Central memory CD4-positive, alpha-beta T cell (primary cell): ENCODE data around the gene KRTAP10-8.
"Not testable (repeated sequence)": the region's sequence is repeated elsewhere in the genome, so short reads cannot be mapped to it uniquely, and the experiment has no call there.

Experiments used
- DNase-seq: peaks from one replicate; pipeline ENCODE4 v3.0.0; 2022

The KRTAP10-8 gene

GRCh38 chr21:44579056-44579832, 32.6 kb upstream of the KRTAP10-8 start:
- no peak for DNase-seq

GRCh38 chr21:44579833-44580144, 32.1 kb upstream of the KRTAP10-8 start:
- no peak for DNase-seq

DNA sequence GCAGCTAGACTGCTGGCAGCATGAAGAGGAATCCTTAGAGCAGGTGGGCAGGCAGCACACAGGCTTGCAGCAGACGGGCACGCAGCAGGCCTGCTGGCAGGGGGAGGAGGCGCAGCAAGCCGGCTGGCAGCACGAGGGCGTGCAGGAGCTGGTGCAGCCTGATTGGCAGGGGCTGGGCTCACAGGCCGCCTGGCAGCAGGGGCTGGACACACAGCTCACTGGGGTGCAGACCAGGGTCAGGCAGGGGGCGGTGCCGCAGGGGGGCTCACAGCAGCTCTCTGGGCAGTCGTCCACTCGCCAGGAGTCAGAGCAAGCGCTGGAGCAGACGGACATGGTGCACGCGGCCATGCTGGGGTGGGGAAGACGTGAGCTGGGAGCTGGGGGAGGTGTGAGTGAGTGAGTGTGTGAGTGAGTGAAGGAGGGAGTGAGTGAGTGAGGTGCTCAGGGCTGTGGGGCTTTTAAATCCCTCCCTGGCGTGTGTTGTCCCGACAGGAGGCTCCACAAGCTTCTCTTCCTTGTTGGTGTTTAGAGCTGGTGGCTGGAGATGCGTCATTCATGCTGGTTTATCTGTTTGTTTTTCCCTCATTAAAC, 31.6 kb upstream of the KRTAP10-8 start, which contains the start of gene KRTAP10-5:
Gene KRTAP10-5, minus strand, starts transcription at position 374 of the 591 bp plus-strand sequence. Its CDS starts 26 bp downstream, at position 348.
- DNase-seq, result not testable (repeated sequence)

DNA sequence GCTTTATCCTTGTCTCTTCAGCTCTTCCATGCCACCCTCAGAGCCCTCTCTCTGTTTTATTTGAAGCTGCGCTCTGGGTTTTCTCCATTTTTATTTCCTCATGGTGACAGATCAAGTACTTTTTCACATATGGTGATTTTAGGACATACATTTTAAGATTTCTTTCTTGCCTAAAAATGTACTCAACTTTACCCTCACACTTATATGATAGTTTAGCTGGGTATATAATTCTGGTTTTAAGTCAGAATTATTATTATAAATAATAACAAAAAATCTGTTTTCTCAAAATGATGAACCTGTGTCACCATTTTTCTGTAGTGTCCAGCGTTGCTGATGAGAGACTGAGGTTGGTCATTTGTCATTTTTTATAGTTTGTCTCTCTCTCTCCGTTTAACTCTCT, 30.7 kb upstream of the KRTAP10-8 start:
- no peak for DNase-seq

DNA sequence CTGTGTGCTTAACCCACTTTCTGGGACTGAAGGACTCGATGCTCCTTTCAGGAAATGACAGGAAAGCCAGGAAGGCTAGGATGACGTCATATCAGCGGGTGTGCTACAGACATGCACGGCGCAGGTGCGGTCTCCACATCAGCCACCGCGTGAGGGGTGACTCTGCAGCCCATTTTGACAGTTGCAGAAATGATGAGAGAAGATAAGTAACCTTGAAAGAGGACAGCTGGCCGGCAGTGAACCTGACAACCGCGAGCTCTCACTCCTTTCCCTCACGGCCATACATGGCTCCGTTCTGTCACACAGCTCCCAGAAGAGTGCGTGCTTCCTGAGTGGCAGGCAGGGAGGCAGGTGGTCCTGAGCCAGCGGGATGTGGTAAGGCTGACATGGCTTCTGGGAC, 29.8 kb upstream of the KRTAP10-8 start:
- no peak for DNase-seq

DNA sequence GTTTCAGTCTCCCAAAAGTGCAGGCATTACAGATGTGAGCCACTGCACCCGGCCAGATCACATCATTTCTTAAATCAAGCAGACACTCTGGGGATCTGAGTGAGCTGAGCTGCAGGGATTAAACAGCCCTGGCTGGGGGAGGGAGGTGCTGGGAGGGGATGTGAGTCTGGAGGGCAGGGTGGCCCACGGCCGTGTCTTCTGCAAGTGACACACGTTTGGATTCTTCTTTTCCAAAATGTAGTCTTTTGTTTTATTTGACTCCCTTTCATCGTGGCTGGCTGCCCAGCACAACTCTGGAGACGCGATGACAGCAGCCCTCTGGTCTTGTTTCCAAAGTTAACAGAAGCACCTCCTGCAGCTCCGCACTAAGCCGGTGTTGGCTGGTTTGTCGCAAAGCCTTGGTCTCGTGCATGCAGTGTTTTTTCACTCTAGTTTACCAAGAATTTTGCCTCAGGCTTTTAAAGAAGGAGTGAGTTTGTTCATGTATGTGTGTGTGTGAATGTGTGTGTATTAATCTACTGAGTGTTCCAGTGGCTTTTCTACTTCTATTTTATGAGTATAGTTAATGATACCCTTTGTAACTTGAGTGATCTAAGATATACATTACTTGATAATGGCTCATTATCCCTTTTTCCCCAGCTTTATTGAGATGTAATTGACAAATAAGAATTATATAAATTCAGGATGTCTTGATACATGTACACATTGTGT, 28.6 kb upstream of the KRTAP10-8 start:
- no peak for DNase-seq

DNA sequence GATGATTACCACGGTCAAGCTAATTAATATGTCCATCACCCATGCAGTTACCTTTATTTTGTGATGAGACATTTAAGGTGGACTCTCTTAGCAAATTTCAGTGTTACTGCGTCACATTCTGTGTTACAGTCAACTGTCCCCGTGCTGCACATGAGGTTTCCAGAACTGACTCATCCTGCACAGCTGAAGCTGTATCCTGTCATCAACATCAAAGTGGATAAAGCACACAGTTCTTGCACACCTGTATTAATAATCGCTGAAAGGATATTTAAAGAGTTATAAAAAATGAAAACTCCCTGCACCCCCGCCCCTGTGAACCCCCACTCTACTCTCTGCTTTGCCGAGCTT, 28.1 kb upstream of the KRTAP10-8 start:
- DNase-seq, result peak; percentile 9

GRCh38 chr21:44585892-44586291, 26.0 kb upstream of the KRTAP10-8 start:
- DNase-seq, result no peak

GRCh38 chr21:44589094-44589493, 22.8 kb upstream of the KRTAP10-8 start:
- no peak for DNase-seq

DNA sequence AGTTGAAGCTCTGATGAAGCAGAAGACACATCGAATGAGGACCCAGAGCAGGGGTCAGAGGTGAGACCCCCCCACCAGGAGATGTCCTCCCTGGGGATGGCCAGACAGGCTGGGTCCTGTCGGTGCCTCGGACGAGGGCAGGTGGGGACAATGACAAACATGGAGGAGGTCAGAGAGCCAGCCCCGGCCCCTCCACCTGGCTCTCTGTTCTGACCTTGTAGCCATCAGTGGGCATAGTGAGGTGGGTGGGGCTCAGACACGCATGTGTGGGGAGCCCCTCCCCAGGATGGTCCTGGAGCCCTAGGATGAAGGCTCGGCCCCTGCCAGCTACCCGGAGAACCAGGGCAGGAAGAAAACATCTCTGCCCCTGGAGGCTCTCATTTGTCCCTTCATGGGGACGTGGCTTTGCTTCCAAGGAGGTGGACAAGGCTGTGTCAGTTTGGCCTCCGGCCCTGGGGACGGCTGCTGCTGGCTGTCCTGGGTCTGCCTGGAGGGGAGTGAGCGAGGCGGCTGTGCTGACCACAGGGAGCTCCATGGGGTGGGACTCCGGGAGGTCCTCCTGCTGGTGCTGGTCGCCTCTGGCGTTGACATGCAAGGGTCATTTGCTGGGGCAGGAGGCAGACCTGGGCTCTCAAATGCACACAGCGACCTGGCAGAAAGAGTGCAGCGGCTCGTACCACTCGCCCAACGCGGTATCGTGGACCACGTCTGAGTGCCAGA, 22.1 kb upstream of the KRTAP10-8 start:
- DNase-seq, result no peak

- DNase-seq, result no peak
These were observed 21.6 kb upstream of the KRTAP10-8 start for GRCh38 chr21:44590311-44590721.

DNA sequence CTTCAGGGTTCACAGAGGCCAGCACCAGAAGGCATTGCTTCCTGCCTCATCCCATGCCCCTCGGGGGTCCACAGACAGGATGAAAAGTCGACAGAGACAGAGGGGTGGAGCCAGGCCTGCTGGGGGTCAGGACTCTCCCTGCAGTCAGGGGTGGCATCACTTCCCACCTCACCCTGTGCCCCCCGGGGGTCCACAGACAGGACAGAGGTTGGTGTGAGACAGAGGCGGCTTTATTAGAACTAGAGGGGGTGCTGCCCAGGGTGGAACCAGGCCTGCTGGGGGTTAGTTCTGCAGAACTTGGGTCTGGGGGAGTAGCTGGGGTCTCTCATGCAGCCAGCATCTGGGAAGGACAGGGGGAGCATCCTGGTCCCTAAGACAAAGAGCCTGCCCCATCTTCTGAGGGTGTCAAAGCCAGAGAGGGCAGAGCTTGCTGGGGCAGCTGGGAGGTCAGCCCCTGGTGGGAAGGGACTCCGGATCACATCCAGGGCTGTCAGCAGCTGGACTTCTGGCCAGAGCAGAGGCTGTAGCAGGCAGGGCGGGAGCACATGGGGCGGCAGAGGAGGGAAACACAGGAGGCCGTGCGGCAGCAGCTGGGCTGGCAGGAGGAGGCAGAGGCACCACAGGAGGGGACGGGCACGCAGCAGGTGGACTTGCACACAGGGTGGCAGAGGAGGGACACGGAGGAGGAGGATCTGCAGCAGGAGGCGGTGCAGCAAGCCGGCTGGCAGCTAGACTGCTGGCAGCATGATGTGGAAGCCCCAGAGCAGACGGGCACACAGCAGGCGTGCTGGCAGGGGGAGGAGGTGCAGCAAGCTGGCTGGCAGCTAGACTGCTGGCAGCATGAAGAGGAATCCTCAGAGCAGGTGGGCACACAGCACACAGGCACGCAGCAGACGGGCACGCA, 20.7 kb upstream of the KRTAP10-8 start:
- DNase-seq, result not testable (repeated sequence)

GRCh38 chr21:44591801-44592130, 20.1 kb upstream of the KRTAP10-8 start:
- not testable (repeated sequence) for DNase-seq

- DNase-seq, result no peak
These were observed 19.2 kb upstream of the KRTAP10-8 start, which contains the start of gene KRTAP10-6 for GRCh38 chr21:44592446-44593311. KRTAP10-6 (minus strand) TSS chr21:44592505; CDS start chr21:44592484, 21 bp downstream.

- DNase-seq, result no peak
These were observed 18.1 kb upstream of the KRTAP10-8 start for GRCh38 chr21:44593598-44594405.

DNA sequence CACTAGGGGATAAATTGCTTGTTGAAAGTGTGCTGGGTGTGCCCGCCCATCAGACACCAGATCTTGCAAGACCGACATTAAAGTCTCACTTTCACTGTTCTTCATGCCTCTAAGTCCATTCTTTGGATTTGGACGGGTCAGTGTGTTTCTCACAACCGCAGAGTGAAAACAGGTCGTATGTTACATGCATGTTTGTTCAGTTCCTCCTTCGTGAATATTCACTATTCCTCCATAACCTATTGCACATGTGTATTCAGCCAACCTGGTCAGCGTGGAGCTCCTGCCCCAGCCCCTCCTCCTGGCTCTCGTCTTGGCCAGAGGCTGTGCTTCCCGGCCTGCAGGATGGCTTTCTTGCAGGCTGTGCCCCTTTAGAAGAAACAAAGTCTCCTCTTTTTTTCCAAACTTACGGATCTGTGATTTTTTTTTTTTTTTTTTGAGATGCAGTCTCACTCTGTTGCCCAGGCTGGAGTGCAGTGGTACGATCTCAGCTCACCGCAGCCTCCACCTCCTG, 17.4 kb upstream of the KRTAP10-8 start:
- DNase-seq, result no peak

DNA sequence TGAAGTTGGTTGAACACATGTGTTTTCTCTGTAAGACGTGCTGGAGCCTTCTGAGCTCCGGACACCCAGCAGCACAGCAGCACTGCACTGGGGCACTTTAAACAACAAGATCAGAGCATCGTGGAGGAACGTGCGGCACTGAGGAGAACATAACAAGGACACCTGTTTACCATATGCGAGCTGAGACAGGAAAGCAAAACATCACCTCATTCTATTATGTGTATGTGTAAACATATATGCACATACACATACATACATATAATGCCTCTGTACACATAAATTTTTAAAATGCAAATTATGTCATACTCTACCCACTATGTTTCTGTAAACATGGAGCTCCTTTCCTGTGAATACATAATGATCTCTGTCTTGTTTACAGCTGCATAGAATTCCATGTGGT, 16.4 kb upstream of the KRTAP10-8 start:
- DNase-seq, result no peak

- DNase-seq, result no peak
These were observed 15.7 kb upstream of the KRTAP10-8 start for GRCh38 chr21:44596068-44596725.

- no peak for DNase-seq
These were observed 13.8 kb upstream of the KRTAP10-8 start for GRCh38 chr21:44598061-44598460.
